GM13976 (cell line): ENCODE data around the gene PGC.

ENCODE experiments used
- DNase-seq: peaks from one replicate; pipeline ENCODE4 v3.0.0; 2012; ENCODE audit warnings: low spot score
- in situ Hi-C: fragments of 300-500 bp; cut with MboI; formaldehyde crosslinking; loops from one replicate; pipeline ENCODE4 v1.12.0; 2022; ENCODE audit warnings: low sequenced_read_pairs, mixed read lengths, inconsistent platforms; ENCODE audit not compliant: unreplicated experiment
- TF ChIP-seq, protein P1 (sequence below): IDR thresholded peaks from 2 replicates; pipeline ENCODE4 v1.5.1; 2012; ENCODE audit warnings: borderline replicate concordance, mild to moderate bottlenecking; ENCODE audit not compliant: insufficient read depth; ENCODE audit errors: extremely low read depth, missing control alignments, control extremely low read depth

The PGC gene

GRCh38 chr6:41787219-41787917 lies 40.2 kb upstream of the PGC start, which contains the start of gene TOMM6:
TOMM6 (plus strand) TSS chr6:41787694; CDS start chr6:41787698, 4 bp downstream.
- DNase-seq, result peak; percentile 94
- TF ChIP-seq, protein P1, sequence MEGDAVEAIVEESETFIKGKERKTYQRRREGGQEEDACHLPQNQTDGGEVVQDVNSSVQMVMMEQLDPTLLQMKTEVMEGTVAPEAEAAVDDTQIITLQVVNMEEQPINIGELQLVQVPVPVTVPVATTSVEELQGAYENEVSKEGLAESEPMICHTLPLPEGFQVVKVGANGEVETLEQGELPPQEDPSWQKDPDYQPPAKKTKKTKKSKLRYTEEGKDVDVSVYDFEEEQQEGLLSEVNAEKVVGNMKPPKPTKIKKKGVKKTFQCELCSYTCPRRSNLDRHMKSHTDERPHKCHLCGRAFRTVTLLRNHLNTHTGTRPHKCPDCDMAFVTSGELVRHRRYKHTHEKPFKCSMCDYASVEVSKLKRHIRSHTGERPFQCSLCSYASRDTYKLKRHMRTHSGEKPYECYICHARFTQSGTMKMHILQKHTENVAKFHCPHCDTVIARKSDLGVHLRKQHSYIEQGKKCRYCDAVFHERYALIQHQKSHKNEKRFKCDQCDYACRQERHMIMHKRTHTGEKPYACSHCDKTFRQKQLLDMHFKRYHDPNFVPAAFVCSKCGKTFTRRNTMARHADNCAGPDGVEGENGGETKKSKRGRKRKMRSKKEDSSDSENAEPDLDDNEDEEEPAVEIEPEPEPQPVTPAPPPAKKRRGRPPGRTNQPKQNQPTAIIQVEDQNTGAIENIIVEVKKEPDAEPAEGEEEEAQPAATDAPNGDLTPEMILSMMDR, result peak; percentile 95
- in situ Hi-C loops, result no loop called here

- TF ChIP-seq, protein P1, result peak; percentile 94
- in situ Hi-C loops, result no loop called here
- peak; percentile 92 for DNase-seq
Measured at GRCh38 chr6:41786451-41787218, 39.4 kb upstream of the PGC start.

- in situ Hi-C loops, result no loop called here
- peak; percentile 51 for DNase-seq
- TF ChIP-seq, protein P1, result no peak
Measured at GRCh38 chr6:41785689-41786450, 38.7 kb upstream of the PGC start.

GRCh38 chr6:41785254-41785653 lies 38.1 kb upstream of the PGC start:
- no peak for DNase-seq
- TF ChIP-seq, protein P1, result no peak
- in situ Hi-C loops, result no loop called here

DNA sequence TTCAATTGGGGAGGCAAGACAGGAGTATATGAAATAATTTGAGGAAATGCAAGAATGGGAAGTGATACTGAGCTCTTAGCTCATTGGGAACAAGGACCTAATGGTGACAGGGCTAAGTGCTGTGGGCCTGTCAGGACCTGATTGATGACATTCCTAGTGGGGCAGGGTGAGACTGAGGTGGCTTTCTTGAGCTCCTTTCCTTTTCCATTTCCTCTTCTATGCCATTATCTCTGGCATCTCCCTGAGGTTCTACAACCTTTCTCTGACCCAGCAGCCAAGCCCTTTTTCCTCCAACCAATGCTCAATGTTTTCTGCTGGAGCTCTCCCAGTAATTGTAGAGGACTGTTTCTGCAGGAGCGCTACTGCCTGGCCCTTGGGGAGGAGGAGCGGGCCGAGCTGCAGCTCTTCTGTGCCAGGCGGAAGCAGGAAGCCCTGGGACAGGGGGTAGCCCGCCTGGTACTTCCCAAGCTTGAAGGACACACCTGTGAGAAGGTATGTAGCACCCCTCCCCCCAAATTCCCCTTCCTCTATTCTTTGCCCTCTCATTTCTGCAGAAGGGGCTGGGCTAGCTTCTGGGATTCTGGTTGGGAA lies 37.5 kb upstream of the PGC start:
- DNase-seq, result no peak
- in situ Hi-C loops, result no loop called here
- TF ChIP-seq, protein P1, result no peak
